H9 (cell line): ENCODE data around the gene FOXC2. TPM values are rescaled to one million over a fixed set of nuclear protein-coding genes. Genes with fewer than 3 reads are reported as not detected.

ENCODE experiments used
- DNase-seq: peaks from one replicate; pipeline ENCODE4 v3.0.0-alpha.2; 2017
- H2AFZ ChIP-seq: one replicate; pipeline ENCODE4 v1.6.1; 2013; ENCODE audit warnings: mild to moderate bottlenecking, low read length, control low read depth, moderate library complexity
- H2AK5ac ChIP-seq: 2 replicates; pipeline ENCODE4 v1.6.1; 2013; ENCODE audit warnings: low read length, control low read depth, mixed read lengths; ENCODE audit not compliant: insufficient read length
- H2BK120ac ChIP-seq: one replicate; pipeline ENCODE4 v1.6.1; 2013; ENCODE audit warnings: low read depth, mild to moderate bottlenecking, low read length, control low read depth, inconsistent platforms; ENCODE audit not compliant: poor library complexity, severe bottlenecking
- H2BK12ac ChIP-seq: 2 replicates; pipeline ENCODE4 v1.6.1; 2013; ENCODE audit warnings: low read length, control low read depth, mixed read lengths, low read depth; ENCODE audit not compliant: insufficient read length
- H2BK15ac ChIP-seq: 2 replicates; pipeline ENCODE4 v1.6.1; 2013; ENCODE audit warnings: low read depth, low read length, control low read depth
- H2BK20ac ChIP-seq: one replicate; pipeline ENCODE4 v1.6.1; 2013; ENCODE audit warnings: low read depth, mild to moderate bottlenecking, low read length, control low read depth, inconsistent platforms; ENCODE audit not compliant: poor library complexity, severe bottlenecking
- H2BK5ac ChIP-seq: 2 replicates; pipeline ENCODE4 v1.6.1; 2013; ENCODE audit warnings: low read length, control low read depth, mixed read lengths; ENCODE audit not compliant: insufficient read length
- H3K14ac ChIP-seq: 2 replicates; pipeline ENCODE4 v1.6.1; 2013; ENCODE audit warnings: low read length, control low read depth; ENCODE audit not compliant: insufficient read depth
- H3K18ac ChIP-seq: 2 replicates; pipeline ENCODE4 v1.6.1; 2013; ENCODE audit warnings: low read depth, mild to moderate bottlenecking, mixed read lengths, low read length, control low read depth; ENCODE audit not compliant: insufficient read length
- H3K23ac ChIP-seq: 2 replicates; pipeline ENCODE4 v1.6.1; 2013; ENCODE audit warnings: low read length, control low read depth, mixed read lengths, low read depth; ENCODE audit not compliant: insufficient read length
- H3K23me2 ChIP-seq: 2 replicates; pipeline ENCODE4 v1.6.1; 2013; ENCODE audit warnings: low read depth, mild to moderate bottlenecking, mixed read lengths, low read length, control low read depth; ENCODE audit not compliant: insufficient read length, poor library complexity, severe bottlenecking
- H3K27ac ChIP-seq: 2 replicates; pipeline ENCODE4 v1.5.1; 2013; ENCODE audit warnings: low read length, control low read depth, mixed read lengths, low read depth; ENCODE audit not compliant: insufficient read length
- H3K27me3 ChIP-seq: 2 replicates; pipeline ENCODE4 v1.6.1; 2013; ENCODE audit warnings: low read length, control low read depth, inconsistent platforms; ENCODE audit not compliant: insufficient read depth
- H3K4ac ChIP-seq: 2 replicates; pipeline ENCODE4 v1.6.1; 2013; ENCODE audit warnings: low read depth, mild to moderate bottlenecking, control low read depth, inconsistent platforms, low read length, moderate library complexity
- H3K4me1 ChIP-seq: 2 replicates; pipeline ENCODE4 v1.6.1; 2013; ENCODE audit warnings: low read length, control low read depth, inconsistent platforms; ENCODE audit not compliant: insufficient read depth
- H3K4me2 ChIP-seq: 2 replicates; pipeline ENCODE4 v1.6.1; 2013; ENCODE audit warnings: low read length, control low read depth, mixed read lengths; ENCODE audit not compliant: insufficient read length, insufficient read depth
- H3K56ac ChIP-seq: 2 replicates; pipeline ENCODE4 v1.6.1; 2013; ENCODE audit warnings: low read depth, mild to moderate bottlenecking, mixed read lengths, low read length, control low read depth; ENCODE audit not compliant: insufficient read length
- H3K79me1 ChIP-seq: 2 replicates; pipeline ENCODE4 v1.6.1; 2013; ENCODE audit warnings: low read depth, mild to moderate bottlenecking, moderate library complexity, low read length, control low read depth, inconsistent platforms; ENCODE audit not compliant: insufficient read depth, poor library complexity, severe bottlenecking
- H3K79me2 ChIP-seq: 2 replicates; pipeline ENCODE4 v1.6.1; 2013; ENCODE audit warnings: low read length, control low read depth, inconsistent platforms; ENCODE audit not compliant: insufficient read depth
- H3K9ac ChIP-seq: 2 replicates; pipeline ENCODE4 v1.6.1; 2013; ENCODE audit warnings: low read length, control low read depth, mixed read lengths; ENCODE audit not compliant: insufficient read length; ENCODE audit errors: extremely low read depth
- H3K9me3 ChIP-seq: one replicate; pipeline ENCODE4 v1.6.1; 2013; ENCODE audit warnings: low read depth, low read length, inconsistent platforms; ENCODE audit not compliant: control insufficient read depth
- H3T11ph ChIP-seq: one replicate; pipeline ENCODE4 v1.6.1; 2013; ENCODE audit warnings: mild to moderate bottlenecking, low read length, control low read depth, inconsistent platforms
- H4K20me1 ChIP-seq: one replicate; pipeline ENCODE4 v1.6.1; 2013; ENCODE audit not compliant: control insufficient read depth, insufficient read length, insufficient read depth
- H4K5ac ChIP-seq: 2 replicates; pipeline ENCODE4 v1.6.1; 2013; ENCODE audit warnings: low read depth, mild to moderate bottlenecking, mixed read lengths, low read length, control low read depth; ENCODE audit not compliant: insufficient read length
- H4K8ac ChIP-seq: replicated peaks from 2 replicates; pipeline ENCODE4 v1.6.1; 2013; ENCODE audit warnings: low read length, control low read depth, mixed read lengths, low read depth; ENCODE audit not compliant: insufficient read length
- H4K91ac ChIP-seq: 2 replicates; pipeline ENCODE4 v1.6.1; 2013; ENCODE audit warnings: low read depth, mild to moderate bottlenecking, moderate library complexity, mixed read lengths, low read length, control low read depth; ENCODE audit not compliant: insufficient read length
- H3K27ac Mint-ChIP-seq, 3 experiments: 2 replicates in 2 of 3; 3 replicates in 1 of 3; pipeline ENCODE4 v1.8.0; 2020 to 2021; ENCODE audit warnings: mixed read lengths in 3 of 3, mild to moderate bottlenecking in 1 of 3, moderate library complexity in 1 of 3
- H3K27me3 Mint-ChIP-seq: 2 replicates; pipeline ENCODE4 v1.8.0; 2021; ENCODE audit warnings: low read depth, mild to moderate bottlenecking, moderate library complexity, mixed read lengths
- H3K36me3 Mint-ChIP-seq, 3 experiments: 2 replicates in 2 of 3; 3 replicates in 1 of 3; pipeline ENCODE4 v1.8.0; 2020 to 2021; ENCODE audit warnings: low read depth in 3 of 3, mixed read lengths in 3 of 3; ENCODE audit not compliant: insufficient read depth in 1 of 3
- H3K4me1 Mint-ChIP-seq, 2 experiments: 2 replicates each; pipeline ENCODE4 v1.8.0; 2020; ENCODE audit warnings: mixed read lengths in 2 of 2
- H3K4me3 Mint-ChIP-seq, 2 experiments: 2 replicates in 1 of 2; 3 replicates in 1 of 2; pipeline ENCODE4 v1.8.0; 2020 to 2021; ENCODE audit warnings: mild to moderate bottlenecking in 2 of 2, mixed read lengths in 2 of 2, moderate library complexity in 1 of 2
- H3K9me3 Mint-ChIP-seq, 2 experiments: 2 replicates in 1 of 2; 3 replicates in 1 of 2; pipeline ENCODE4 v1.8.0; 2020; ENCODE audit warnings: mild to moderate bottlenecking in 2 of 2, mixed read lengths in 2 of 2, moderate library complexity in 1 of 2
- CTCF ChIP-seq: fragments of 200-600 bp; sonication (generic); conservative IDR thresholded peaks from 3 replicates; pipeline ENCODE4 v1.8.0; 2021; ENCODE audit warnings: antibody characterized with exemption, mild to moderate bottlenecking
- WGBS: extraction: QIAGEN DNeasy Blood & Tissue Kit; methylation state at CpG from one replicate; pipeline ENCODE4 v1.1.7; 2013; ENCODE audit warnings: missing lambda C conversion rate, low lambda C conversion rate, mixed read lengths; ENCODE audit not compliant: insufficient read length; ENCODE audit errors: extremely low coverage; 5-methylcytosine and 5-hydroxymethylcytosine counted together
- total RNA-seq: library from RNA; stranded (reverse); gene quantifications from 2 replicates; pipeline ENCODE4 v1.2.1, GENCODE V29; 2021

FOXC2 gene
- total RNA-seq, 1 experiment from 2014 or later = not detected

- Histone ChIP-seq H2BK15ac (no peak overlapping the region), H2BK5ac (no peak overlapping the region), H3K79me1 (no peaks in the 10 kb centered on the region), H3K9ac (no peak overlapping the region), H3K4ac (no peak overlapping the region), H4K5ac (no peak overlapping the region), H2AFZ (no peak overlapping the region), H3K27ac (no peak overlapping the region), H4K20me1 (no peaks in the 10 kb centered on the region), H3K56ac (no peak overlapping the region), H3K18ac (no peak overlapping the region), H3K4me1 (no peaks in the 10 kb centered on the region), H3K4me2 (no peak overlapping the region), H2BK120ac (no peak overlapping the region), H3K23me2 (no peaks in the 10 kb centered on the region), H3K23ac (no peak overlapping the region), H3K14ac (no peak overlapping the region), H2BK20ac (no peak overlapping the region), H4K91ac (no peak overlapping the region), H3T11ph (no peak overlapping the region), H2AK5ac (no peak overlapping the region), H3K9me3 (no peaks in the 10 kb centered on the region), H4K8ac (no peak overlapping the region), H3K27me3 (peaks cover 3% of the 10 kb centered on the region; the same call in 1 of the 2 replicates), H3K79me2 (no peaks in the 10 kb centered on the region), H2BK12ac (no peak overlapping the region)
- Mint-ChIP-seq H3K4me1 (peaks cover 2 to 12% of the 10 kb centered on the region in 2 experiments; a peak in 3 of 4 replicates), H3K36me3 (peaks cover 0 to 5% (median 0%) of the 10 kb centered on the region in 3 experiments; a peak in 1 of 7 replicates), H3K27me3 (peaks cover 50% of the 10 kb centered on the region), H3K27ac (no peak overlapping the region; a peak in 1 of 7 replicates), H3K9me3 (peaks cover 0 to 5% of the 10 kb centered on the region in 2 experiments; a peak in 2 of 5 replicates), H3K4me3 (no peak overlapping the region)
- TF ChIP-seq CTCF = no peak
- no CpG with 5 or more reads among the region's 6 CpGs for WGBS
- DNase-seq = no peak
Measured at GRCh38 chr16:86524029-86524428, 42.6 kb upstream of the FOXC2 start.
